Stomach smooth muscle (tissue), 2 donors: Measurements from ENCODE around the gene CEACAM7.

ENCODE experiments used
- H3K27ac ChIP-seq: one replicate; pipeline ENCODE4 v1.7.0; 2013; ENCODE audit warnings: mild to moderate bottlenecking, low read length, inconsistent platforms
- H3K27me3 ChIP-seq, 2 donors: one replicate each; pipeline ENCODE4 v1.7.0; 2013; ENCODE audit warnings: low read length in 2 of 2; ENCODE audit not compliant: insufficient read depth in 2 of 2, control insufficient read depth in 1 of 2
- H3K36me3 ChIP-seq, 2 donors: one replicate each; pipeline ENCODE4 v1.7.0; 2013; ENCODE audit warnings: low read length in 2 of 2; ENCODE audit not compliant: control insufficient read depth in 2 of 2, insufficient read depth in 2 of 2
- H3K4me1 ChIP-seq: one replicate; pipeline ENCODE4 v1.7.0; 2013; ENCODE audit warnings: low read length; ENCODE audit not compliant: control insufficient read depth, insufficient read depth
- H3K4me3 ChIP-seq, 2 donors: one replicate each; pipeline ENCODE4 v1.7.0; 2013; ENCODE audit warnings: low read length in 2 of 2
- H3K9ac ChIP-seq, 2 donors: one replicate each; pipeline ENCODE4 v1.7.0; 2013; ENCODE audit warnings: low read length in 2 of 2, mild to moderate bottlenecking in 1 of 2
- H3K9me3 ChIP-seq, 2 donors: one replicate each; pipeline ENCODE4 v1.7.0; 2013; ENCODE audit warnings: low read length in 2 of 2; ENCODE audit not compliant: control insufficient read depth in 2 of 2
- donor health status: healthy.
- donor health status: Pancreatic carcinoma.

CEACAM7 gene

DNA sequence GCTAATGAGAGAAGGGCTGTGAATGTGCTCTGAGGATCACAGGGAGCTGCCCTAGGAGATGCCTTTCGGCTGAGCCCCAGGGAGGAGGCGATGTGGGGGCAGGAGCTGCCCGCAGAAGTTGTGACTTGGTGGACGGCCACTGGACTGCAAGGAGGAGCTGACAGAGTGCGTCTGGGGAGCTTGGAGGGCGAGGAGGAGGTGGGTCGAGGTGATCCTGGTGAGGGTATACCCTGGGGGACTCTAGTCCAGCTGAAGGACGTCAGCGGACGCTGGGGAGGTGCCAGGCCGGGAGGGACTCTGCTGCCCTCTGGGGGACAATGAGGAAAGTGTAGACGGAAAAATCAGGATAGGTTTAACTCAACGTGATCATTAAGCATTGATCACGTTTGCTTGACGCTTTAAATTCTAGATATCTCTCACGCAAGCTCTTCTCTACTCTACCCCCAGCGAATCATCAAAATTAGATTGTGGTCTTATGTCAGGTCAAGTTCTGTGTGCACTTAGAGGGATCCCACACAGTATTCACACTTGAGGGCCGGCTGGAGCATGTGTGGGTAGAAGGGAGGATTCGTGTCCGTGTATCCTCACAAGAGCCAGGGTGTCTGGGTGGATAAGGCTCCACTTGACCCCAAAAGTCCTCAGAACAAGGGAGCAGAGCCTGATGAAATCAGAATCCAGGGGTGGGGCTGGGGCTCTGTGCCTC, 3.3 kb upstream of the CEACAM7 start:
- Histone ChIP-seq H3K27me3 (peaks cover 4 to 11% of the 10 kb centered on the region in 2 donors), H3K27ac (no peak overlapping the region), H3K9me3 (peaks cover 0 to 14% of the 10 kb centered on the region in 2 donors), H3K4me1 (no peaks in the 10 kb centered on the region), H3K9ac (no peak overlapping the region), H3K4me3 (no peak overlapping the region), H3K36me3 (no peaks in the 10 kb centered on the region)

DNA sequence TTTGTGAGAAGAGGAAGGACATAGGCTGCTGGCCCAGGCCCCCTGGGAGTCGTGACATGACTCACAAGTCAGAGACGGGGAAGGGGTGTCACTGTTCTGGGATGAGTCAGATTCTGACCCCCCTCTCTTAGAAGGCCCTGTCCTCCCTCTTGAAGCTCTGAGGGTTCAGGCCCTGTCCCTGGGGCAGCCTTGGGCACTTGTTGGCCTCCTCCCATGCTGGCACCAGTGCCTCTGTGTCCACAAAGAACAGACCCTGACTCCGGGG, 2.7 kb upstream of the CEACAM7 start:
- no peaks in the 10 kb centered on the region for H3K36me3 ChIP-seq
- peaks cover 4 to 13% of the 10 kb centered on the region in 2 donors for H3K27me3 ChIP-seq
- H3K4me1 ChIP-seq, result no peaks in the 10 kb centered on the region
- peaks cover 0 to 14% of the 10 kb centered on the region in 2 donors for H3K9me3 ChIP-seq
- no peak overlapping the region for H3K27ac ChIP-seq
- no peak overlapping the region for H3K9ac ChIP-seq
- no peak overlapping the region for H3K4me3 ChIP-seq

DNA sequence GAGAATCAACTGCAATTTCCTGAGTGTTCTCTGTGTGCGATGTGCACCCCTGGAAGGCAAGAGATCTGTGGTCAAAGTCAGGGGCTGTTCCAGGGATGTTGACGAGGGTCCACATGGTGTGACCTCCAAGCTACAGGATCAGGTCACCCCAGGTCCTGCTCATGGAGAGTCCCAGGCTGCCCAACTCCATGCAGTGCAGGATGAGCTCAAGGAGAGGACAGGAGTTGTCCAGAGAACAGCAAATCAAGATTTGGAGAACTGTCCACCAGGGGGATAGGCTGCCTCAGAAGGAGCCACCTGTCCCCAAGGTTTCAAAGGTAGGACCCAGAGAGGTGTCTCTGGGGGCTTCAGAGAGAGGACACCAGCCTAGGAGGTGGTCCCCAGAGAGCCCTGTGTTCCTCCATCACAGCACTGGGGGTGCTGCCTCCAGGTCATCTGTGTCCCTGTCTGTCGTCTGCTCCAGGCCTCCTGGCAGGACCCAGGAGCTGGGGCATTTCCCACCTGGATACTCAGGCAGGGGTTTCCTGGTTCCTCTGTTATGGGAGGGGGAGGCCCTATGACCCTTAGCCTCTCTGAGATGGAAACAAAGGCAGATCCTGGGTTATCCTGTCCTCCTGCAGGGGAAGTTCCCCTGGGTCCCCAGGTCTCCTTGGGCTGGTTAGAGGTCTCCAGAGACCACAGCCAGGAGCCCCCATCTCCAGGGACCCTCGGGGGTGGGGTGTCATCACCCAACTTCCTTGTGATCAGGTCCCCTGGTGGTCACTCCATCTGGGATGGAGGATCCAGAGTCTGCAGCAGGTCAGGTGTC, 2.1 kb upstream of the CEACAM7 start:
- H3K27me3 ChIP-seq, result peaks cover 4 to 13% of the 10 kb centered on the region in 2 donors
- H3K4me3 ChIP-seq, result no peak overlapping the region
- H3K36me3 ChIP-seq, result no peaks in the 10 kb centered on the region
- H3K9me3 ChIP-seq, result peaks cover 0 to 14% of the 10 kb centered on the region in 2 donors
- no peak overlapping the region for H3K27ac ChIP-seq
- no peaks in the 10 kb centered on the region for H3K4me1 ChIP-seq
- H3K9ac ChIP-seq, result no peak overlapping the region

DNA sequence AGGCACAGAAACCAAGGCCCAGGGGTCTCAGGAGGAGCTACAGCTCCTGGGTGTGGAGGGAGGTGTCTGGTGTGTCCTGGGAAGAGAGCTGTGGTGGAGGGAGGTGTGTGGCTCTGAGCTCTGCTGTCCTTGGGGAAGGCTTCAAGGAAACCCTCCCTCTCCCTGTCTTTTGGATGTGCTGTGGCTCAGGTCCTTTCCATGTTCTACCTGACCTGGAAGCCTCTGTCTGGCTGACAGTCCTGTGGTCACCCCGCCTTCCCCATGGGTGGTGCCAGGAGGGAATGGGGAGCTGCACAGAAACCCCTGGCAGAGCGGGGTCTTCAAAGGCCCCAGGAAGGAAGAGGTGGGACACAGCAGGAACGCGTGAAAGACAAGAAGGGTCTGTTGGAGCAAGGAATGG, 617 bp upstream of the CEACAM7 start:
- no peaks in the 10 kb centered on the region for H3K36me3 ChIP-seq
- no peak overlapping the region for H3K9ac ChIP-seq
- H3K9me3 ChIP-seq, result peaks cover 0 to 11% of the 10 kb centered on the region in 2 donors
- H3K4me1 ChIP-seq, result no peaks in the 10 kb centered on the region
- H3K27me3 ChIP-seq, result peaks cover 4 to 14% of the 10 kb centered on the region in 2 donors
- H3K4me3 ChIP-seq, result no peak overlapping the region
- no peak overlapping the region for H3K27ac ChIP-seq

DNA sequence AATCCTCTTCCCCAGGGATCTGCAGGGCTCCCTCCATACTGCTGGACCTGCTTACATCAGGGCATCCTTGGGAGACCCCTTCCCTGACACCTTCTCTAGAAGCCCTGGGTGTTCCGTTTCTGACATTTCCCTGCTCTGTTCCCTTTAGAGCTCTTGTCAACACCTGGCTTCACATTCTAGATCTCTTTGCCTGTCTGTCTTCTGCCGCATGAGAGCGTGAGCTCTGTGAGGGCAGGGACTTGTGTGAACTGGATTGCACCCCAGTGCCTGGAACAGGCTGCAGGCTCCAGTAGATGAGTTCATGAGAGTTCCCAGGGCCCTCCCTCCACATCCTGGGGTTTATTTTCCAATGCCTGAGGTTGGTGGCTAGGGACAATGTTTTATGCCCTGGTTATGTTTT, 651 bp downstream of the CEACAM7 start:
- Histone ChIP-seq H3K9ac (no peak overlapping the region), H3K9me3 (peaks cover 0 to 11% of the 10 kb centered on the region in 2 donors), H3K4me1 (no peaks in the 10 kb centered on the region), H3K4me3 (no peak overlapping the region), H3K36me3 (no peaks in the 10 kb centered on the region), H3K27me3 (peaks cover 4 to 14% of the 10 kb centered on the region in 2 donors), H3K27ac (no peak overlapping the region)

DNA sequence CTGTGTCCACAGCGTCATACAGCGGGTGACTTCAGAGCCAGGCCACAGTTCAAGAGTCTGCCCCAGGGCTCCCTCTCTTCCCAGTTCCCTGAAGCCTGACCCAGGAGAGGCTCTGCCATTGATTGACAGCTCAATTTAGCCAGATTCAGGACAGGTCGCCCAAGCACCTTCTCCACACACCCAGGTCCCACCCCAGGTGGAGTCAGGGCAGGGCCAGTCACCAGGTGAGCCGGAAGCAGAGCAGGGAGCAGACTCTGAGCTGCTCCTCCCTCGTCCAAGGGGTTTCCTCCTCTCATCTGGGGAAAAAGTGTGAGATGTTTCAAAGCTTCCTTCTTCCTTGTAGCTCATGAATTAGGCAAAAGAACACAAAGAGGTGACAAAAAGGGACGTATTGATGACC, 5.6 kb downstream of the CEACAM7 start:
- no peaks in the 10 kb centered on the region for H3K9me3 ChIP-seq
- no peaks in the 10 kb centered on the region for H3K4me1 ChIP-seq
- H3K9ac ChIP-seq, result no peak overlapping the region
- H3K27me3 ChIP-seq, result peaks cover 0 to 7% of the 10 kb centered on the region in 2 donors
- H3K36me3 ChIP-seq, result no peaks in the 10 kb centered on the region
- no peak overlapping the region for H3K4me3 ChIP-seq
- H3K27ac ChIP-seq, result no peak overlapping the region

DNA sequence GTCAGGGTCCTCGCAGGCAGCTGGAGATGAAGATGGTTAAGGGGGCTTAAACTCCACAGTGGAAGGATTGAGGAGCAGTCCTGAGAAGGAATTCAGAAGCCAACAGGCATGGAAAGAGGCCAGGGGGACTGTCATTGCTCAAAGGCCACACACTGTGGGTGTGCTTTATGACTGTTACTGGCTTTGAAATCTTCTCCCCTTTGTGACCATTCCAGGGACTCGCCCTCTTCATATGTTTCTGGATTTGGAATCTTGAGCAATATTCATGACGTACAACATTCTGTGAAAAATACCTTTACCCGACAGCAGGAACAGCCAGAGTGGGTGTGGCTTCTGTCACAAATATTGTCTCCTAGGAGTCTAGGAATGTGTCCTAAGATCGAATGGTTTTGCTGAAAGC, 16.6 kb downstream of the CEACAM7 start:
- H3K4me1 ChIP-seq, result no peaks in the 10 kb centered on the region
- H3K27ac ChIP-seq, result no peak overlapping the region
- peaks cover 0 to 2% of the 10 kb centered on the region in 2 donors for H3K27me3 ChIP-seq
- H3K9me3 ChIP-seq, result peaks cover 0 to 4% of the 10 kb centered on the region in 2 donors
- no peak overlapping the region for H3K4me3 ChIP-seq
- no peak overlapping the region for H3K9ac ChIP-seq
- H3K36me3 ChIP-seq, result no peaks in the 10 kb centered on the region

DNA sequence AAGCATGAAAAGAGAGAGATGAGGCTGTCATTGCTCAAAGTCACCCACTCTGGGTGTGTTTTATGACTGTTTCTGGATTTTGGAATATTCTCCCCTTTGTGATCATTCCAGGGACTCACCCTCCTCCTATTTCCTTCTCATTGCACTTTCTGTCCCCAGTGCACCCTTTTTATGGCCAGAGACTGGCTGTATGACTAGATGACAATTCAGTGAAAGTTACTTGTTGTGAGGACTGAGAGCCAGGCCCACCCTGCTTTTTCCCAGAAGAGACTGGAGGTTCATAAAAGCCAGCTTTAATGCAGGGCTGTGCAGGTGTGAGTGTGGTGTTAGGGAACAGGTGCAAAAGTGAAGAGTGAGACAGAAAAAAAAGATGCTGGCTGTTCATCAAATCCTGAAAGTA, 17.3 kb downstream of the CEACAM7 start:
- H3K4me3 ChIP-seq, result no peak overlapping the region
- H3K27ac ChIP-seq, result no peak overlapping the region
- no peaks in the 10 kb centered on the region for H3K36me3 ChIP-seq
- H3K9me3 ChIP-seq, result peaks cover 4 to 6% of the 10 kb centered on the region in 2 donors
- no peak overlapping the region for H3K9ac ChIP-seq
- H3K27me3 ChIP-seq, result peaks cover 0 to 2% of the 10 kb centered on the region in 2 donors
- H3K4me1 ChIP-seq, result no peaks in the 10 kb centered on the region

DNA sequence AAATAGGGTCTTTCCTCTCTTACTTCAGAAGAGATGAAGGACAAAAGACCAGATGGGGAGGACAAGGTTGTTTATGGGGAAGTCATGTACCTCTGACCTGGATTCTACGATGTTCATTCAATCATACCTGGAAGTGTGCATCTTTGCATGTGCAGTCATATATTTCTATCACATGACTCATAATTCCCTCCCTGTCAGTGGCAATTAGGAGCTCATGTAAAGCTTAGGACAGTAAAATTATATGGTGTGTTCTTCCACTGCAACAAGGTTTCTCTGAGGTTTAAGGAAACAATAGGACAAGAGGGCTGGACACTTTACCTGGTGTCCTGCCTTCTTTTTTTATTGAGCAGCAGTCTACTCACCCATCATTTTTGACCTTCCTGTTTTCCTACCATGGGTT, 19.8 kb downstream of the CEACAM7 start:
- Histone ChIP-seq H3K9ac (no peak overlapping the region), H3K4me1 (no peaks in the 10 kb centered on the region), H3K4me3 (no peak overlapping the region), H3K9me3 (peaks cover 4 to 7% of the 10 kb centered on the region in 2 donors), H3K27me3 (peaks cover 0 to 2% of the 10 kb centered on the region in 2 donors), H3K27ac (no peak overlapping the region), H3K36me3 (no peaks in the 10 kb centered on the region)

DNA sequence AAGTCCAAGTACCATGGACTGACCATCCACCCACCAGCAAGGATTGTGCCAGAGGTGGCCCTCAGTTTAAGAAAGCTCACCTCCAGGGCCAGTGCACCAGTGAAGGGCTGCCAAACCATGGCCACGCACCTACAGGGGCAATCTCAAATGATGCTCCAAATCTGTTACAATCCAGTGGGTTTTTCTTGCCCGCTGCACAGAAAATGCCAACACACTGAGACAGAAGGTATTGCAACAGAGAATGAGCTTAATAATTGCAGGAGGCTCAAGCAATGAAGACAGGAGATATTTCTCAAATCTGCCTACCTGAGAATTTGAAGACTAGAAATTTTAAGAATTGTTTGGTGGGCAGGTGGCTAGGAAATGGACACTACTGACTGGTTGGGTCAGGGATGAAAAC, 22.0 kb downstream of the CEACAM7 start:
- Histone ChIP-seq H3K9me3 (peaks cover 4 to 7% of the 10 kb centered on the region in 2 donors), H3K36me3 (no peaks in the 10 kb centered on the region), H3K9ac (no peak overlapping the region), H3K4me3 (no peak overlapping the region), H3K4me1 (no peaks in the 10 kb centered on the region), H3K27ac (no peak overlapping the region), H3K27me3 (peaks cover 0 to 2% of the 10 kb centered on the region in 2 donors)

DNA sequence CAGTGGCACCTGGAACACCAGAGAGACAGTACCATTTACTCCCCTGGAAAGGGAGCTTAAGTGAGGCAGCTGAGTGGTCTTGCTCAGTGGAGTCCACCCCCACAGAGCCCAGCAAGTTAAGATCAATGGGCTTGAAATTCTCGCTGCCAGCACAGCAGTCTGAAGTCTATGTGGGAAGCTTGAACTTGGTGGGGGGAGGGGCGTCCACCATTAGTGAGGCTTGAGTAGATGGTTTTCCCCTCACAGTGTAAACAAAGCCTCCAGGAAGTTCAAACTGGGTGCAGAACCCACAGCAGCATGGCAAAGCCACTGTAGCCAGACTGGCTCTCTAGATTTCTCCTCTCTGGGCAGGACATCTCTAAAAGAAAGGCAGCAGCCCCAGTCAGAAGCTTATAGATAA, 30.9 kb downstream of the CEACAM7 start:
- H3K27ac ChIP-seq, result no peak overlapping the region
- H3K9me3 ChIP-seq, result no peaks in the 10 kb centered on the region
- no peak overlapping the region for H3K4me3 ChIP-seq
- no peak overlapping the region for H3K9ac ChIP-seq
- H3K36me3 ChIP-seq, result no peaks in the 10 kb centered on the region
- H3K27me3 ChIP-seq, result peaks cover 10 to 11% of the 10 kb centered on the region in 2 donors
- H3K4me1 ChIP-seq, result no peaks in the 10 kb centered on the region
